Measurements from ENCODE around the gene AHRR. TPM values are rescaled to one million over a fixed set of nuclear protein-coding genes. Genes with fewer than 3 reads are reported as not detected.

AHRR gene
- total RNA-seq, 2 donors from 2014 or later = 0.26 to 0.33 TPM

- H3K4me1 ChIP-seq = peaks cover 13% of the 10 kb centered on the region
- ATAC-seq (no peak), DNase-seq (peak in 1 of 4 donors; percentile 0)
- WGBS, 2 donors = 44 to 59% methylated on average over 12 to 19 of the region's 19 CpGs
- peaks cover 0 to 12% of the 10 kb centered on the region in 2 donors for H3K27me3 ChIP-seq
- TF ChIP-seq POLR2A (IDR thresholded peaks at IDR 0.05) = no peak
- TF ChIP-seq CTCF (IDR thresholded peaks at IDR 0.05) = no peak
- no peaks in the 10 kb centered on the region for H3K36me3 ChIP-seq (replicated peaks in 1 of 2; ENCODE audit: insufficient read depth in 1 of 2, low read depth in 2 of 2)
- no peaks in the 10 kb centered on the region for H3K9me3 ChIP-seq
- intact Hi-C loops (cut with DNase I) = no loop called here
- no peak overlapping the region for H3K4me3 ChIP-seq
- no peak overlapping the region for H3K27ac ChIP-seq
These were observed 53.3 kb downstream of the AHRR start for GRCh38 chr5:374631-375335.

GRCh38 chr5:375336-375920, 53.9 kb downstream of the AHRR start:
- Histone ChIP-seq H3K27me3 (peaks cover 0 to 12% of the 10 kb centered on the region in 2 donors), H3K9me3 (no peaks in the 10 kb centered on the region), H3K4me1 (peaks cover 13% of the 10 kb centered on the region), H3K27ac (no peak overlapping the region), H3K4me3 (no peak overlapping the region), H3K36me3 (replicated peaks in 1 of 2; ENCODE audit: insufficient read depth in 1 of 2, low read depth in 2 of 2) (no peaks in the 10 kb centered on the region)
- ATAC-seq (no peak), DNase-seq (peak in 1 of 4 donors; percentile 1)
- 68 to 69% methylated on average over 13 to 20 of the region's 21 CpGs for WGBS, 2 donors
- intact Hi-C loops (cut with DNase I) = no loop called here
- TF ChIP-seq CTCF (IDR thresholded peaks at IDR 0.05) = no peak
- TF ChIP-seq POLR2A (IDR thresholded peaks at IDR 0.05) = no peak

GRCh38 chr5:375921-376798, 54.6 kb downstream of the AHRR start:
- no peak for TF ChIP-seq CTCF (IDR thresholded peaks at IDR 0.05)
- TF ChIP-seq POLR2A (IDR thresholded peaks at IDR 0.05) = no peak
- Histone ChIP-seq H3K27me3 (peaks cover 0 to 12% of the 10 kb centered on the region in 2 donors), H3K9me3 (no peaks in the 10 kb centered on the region), H3K4me3 (no peak overlapping the region), H3K27ac (no peak overlapping the region), H3K4me1 (peaks cover 13% of the 10 kb centered on the region), H3K36me3 (replicated peaks in 1 of 2; ENCODE audit: insufficient read depth in 1 of 2, low read depth in 2 of 2) (no peaks in the 10 kb centered on the region)
- WGBS, 2 donors = 68 to 78% methylated on average over 30 of the region's 30 CpGs
- DNase-seq (peak in 1 of 4 donors; percentile 1), ATAC-seq (no peak)
- intact Hi-C loops (cut with DNase I) = no loop called here

- no peak overlapping the region for H3K4me3 ChIP-seq
- TF ChIP-seq CTCF (IDR thresholded peaks at IDR 0.05) (no peak), POLR2A (IDR thresholded peaks at IDR 0.05) (no peak)
- 85 to 89% methylated on average over 8 to 12 of the region's 12 CpGs for whole genome bisulfite sequencing, 2 donors
- peaks cover 0 to 12% of the 10 kb centered on the region in 2 donors for H3K27me3 ChIP-seq
- H3K27ac ChIP-seq = no peak overlapping the region
- peaks cover 13% of the 10 kb centered on the region for H3K4me1 ChIP-seq
- H3K36me3 ChIP-seq (replicated peaks in 1 of 2; ENCODE audit: insufficient read depth in 1 of 2, low read depth in 2 of 2) = no peaks in the 10 kb centered on the region
- H3K9me3 ChIP-seq = no peaks in the 10 kb centered on the region
- DNase-seq (peak in 1 of 4 donors; percentile 0), ATAC-seq (no peak)
- intact Hi-C loops (cut with DNase I) = no loop called here
These were observed 55.3 kb downstream of the AHRR start for GRCh38 chr5:376799-377325.
